ENCODE results near the gene RHEB.

GRCh38 chr7:151457534-151457933 lies 62.2 kb downstream of the RHEB start:
- no peak for TF ChIP-seq POLR2A (IDR thresholded peaks at IDR 0.05)
- TF ChIP-seq CTCF (IDR thresholded peaks at IDR 0.05), result no peak

Data from Peyer's patch (tissue), 4 donors.